Hepatocyte (in vitro differentiated cells): Measurements from ENCODE around the gene ZMYM2. TPM values are rescaled to one million over a fixed set of nuclear protein-coding genes. Genes with fewer than 3 reads are reported as not detected.

Experiments
- DNase-seq: peaks from one replicate; pipeline ENCODE4 v3.0.0-alpha.2; 2016; ENCODE audit warnings: low spot score
- H2AFZ ChIP-seq: fragments of 200-600 bp; sonication (generic); 2 replicates; pipeline ENCODE4 v1.6.0; 2016; ENCODE audit warnings: antibody characterized with exemption, mild to moderate bottlenecking
- H3K27ac ChIP-seq: fragments of 200-600 bp; sonication (generic); 2 replicates; pipeline ENCODE4 v1.5.1; 2016; ENCODE audit warnings: mild to moderate bottlenecking
- H3K27me3 ChIP-seq: fragments of 200-600 bp; sonication (generic); 2 replicates; pipeline ENCODE4 v1.6.1; 2016
- H3K36me3 ChIP-seq: fragments of 200-600 bp; sonication (generic); replicated peaks from 2 replicates; pipeline ENCODE4 v1.5.1; 2016; ENCODE audit warnings: low read depth; ENCODE audit not compliant: insufficient read depth
- H3K4me1 ChIP-seq: fragments of 200-600 bp; sonication (generic); 2 replicates; pipeline ENCODE4 v1.5.1; 2016; ENCODE audit warnings: mild to moderate bottlenecking, moderate library complexity; ENCODE audit not compliant: insufficient read depth
- H3K4me2 ChIP-seq: fragments of 200-600 bp; sonication (generic); 2 replicates; pipeline ENCODE4 v1.6.0; 2016
- H3K4me3 ChIP-seq: fragments of 200-600 bp; sonication (generic); 2 replicates; pipeline ENCODE4 v1.5.1; 2016; ENCODE audit warnings: mild to moderate bottlenecking
- H3K79me2 ChIP-seq: fragments of 200-600 bp; sonication (generic); 2 replicates; pipeline ENCODE4 v1.6.0; 2017; ENCODE audit warnings: mild to moderate bottlenecking
- H3K9me2 ChIP-seq: fragments of 200-600 bp; sonication (generic); replicated peaks from 2 replicates; pipeline ENCODE4 v1.6.0; 2017; ENCODE audit warnings: mild to moderate bottlenecking; ENCODE audit not compliant: insufficient read depth
- H3K9me3 ChIP-seq: fragments of 200-600 bp; sonication (generic); 2 replicates; pipeline ENCODE4 v1.5.1; 2016; ENCODE audit warnings: low read depth, mild to moderate bottlenecking
- H4K20me1 ChIP-seq: fragments of 200-600 bp; sonication (generic); 2 replicates; pipeline ENCODE4 v1.6.0; 2016; ENCODE audit warnings: mild to moderate bottlenecking; ENCODE audit not compliant: insufficient read depth, poor library complexity, severe bottlenecking
- EZH2 ChIP-seq: fragments of 200-600 bp; sonication (generic); IDR thresholded peaks from 2 replicates; pipeline ENCODE4 v1.6.1; 2016; ENCODE audit warnings: antibody characterized with exemption, mild to moderate bottlenecking, borderline replicate concordance
- EZH2phosphoT487 ChIP-seq: fragments of 200-600 bp; sonication (generic); IDR thresholded peaks from one replicate; pipeline ENCODE4 v1.6.1; 2018; ENCODE audit warnings: antibody characterized with exemption, mild to moderate bottlenecking, low read depth, moderate library complexity; ENCODE audit not compliant: unreplicated experiment, severe bottlenecking
- WGBS: methylation state at CpG from one replicate; pipeline ENCODE4 v1.1.6; 2016; ENCODE audit warnings: low lambda C conversion rate; ENCODE audit errors: missing lambda C conversion rate; 5-methylcytosine and 5-hydroxymethylcytosine counted together
- polyA plus RNA-seq: library from polyadenylated mRNA; unstranded; fragments of >200 nt; fragmentation: Nextera tagmentation; extraction: Ambion mirVana; gene quantifications from 2 replicates; pipeline ENCODE4 v1.2.1, GENCODE V29; 2016
- total RNA-seq: library from RNA; depleted of rRNA; stranded (reverse); fragments of >200 nt; gene quantifications from 2 replicates; pipeline ENCODE4 v1.2.3, GENCODE V29; 2014
- TF ChIP-seq, protein P1 (sequence below): fragments of 200-600 bp; sonication (generic); IDR thresholded peaks from 2 replicates; pipeline ENCODE4 v1.5.1; 2016; ENCODE audit warnings: antibody characterized with exemption, mild to moderate bottlenecking; ENCODE audit not compliant: poor library complexity

The ZMYM2 gene
- total and polyA plus RNA-seq, 2 experiments from 2014 or later: 25.2 to 91.1 TPM

DNA sequence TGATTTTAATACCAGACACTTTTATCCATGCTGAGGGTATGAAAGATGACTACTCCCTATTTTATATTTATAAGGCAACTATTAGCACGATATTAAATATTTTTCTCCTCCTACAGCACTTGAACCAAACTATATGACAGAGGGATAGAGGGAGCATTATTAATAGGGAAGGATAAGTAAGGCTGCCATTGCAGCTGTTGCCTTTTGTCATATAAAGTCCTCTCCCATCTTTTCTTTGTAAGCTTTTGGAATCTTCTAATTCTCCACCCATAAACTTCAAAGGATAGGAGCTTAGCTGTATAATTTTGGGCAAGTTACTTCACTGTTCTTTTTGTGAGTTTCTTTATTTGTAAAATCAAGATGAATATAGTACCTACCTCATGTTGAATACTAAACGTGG, 95.4 kb downstream of the ZMYM2 start:
- no peaks in the 10 kb centered on the region for H3K9me3 ChIP-seq
- no peak for DNase-seq
- peaks cover 22% of the 10 kb centered on the region for H3K79me2 ChIP-seq
- H3K4me2 ChIP-seq: no peak overlapping the region
- H3K27ac ChIP-seq: no peak overlapping the region
- H3K27me3 ChIP-seq: no peaks in the 10 kb centered on the region
- H3K9me2 ChIP-seq: no peaks in the 10 kb centered on the region
- no peak overlapping the region for H3K4me3 ChIP-seq
- H2AFZ ChIP-seq: no peak overlapping the region
- H3K4me1 ChIP-seq: no peaks in the 10 kb centered on the region
- TF ChIP-seq, protein P1, sequence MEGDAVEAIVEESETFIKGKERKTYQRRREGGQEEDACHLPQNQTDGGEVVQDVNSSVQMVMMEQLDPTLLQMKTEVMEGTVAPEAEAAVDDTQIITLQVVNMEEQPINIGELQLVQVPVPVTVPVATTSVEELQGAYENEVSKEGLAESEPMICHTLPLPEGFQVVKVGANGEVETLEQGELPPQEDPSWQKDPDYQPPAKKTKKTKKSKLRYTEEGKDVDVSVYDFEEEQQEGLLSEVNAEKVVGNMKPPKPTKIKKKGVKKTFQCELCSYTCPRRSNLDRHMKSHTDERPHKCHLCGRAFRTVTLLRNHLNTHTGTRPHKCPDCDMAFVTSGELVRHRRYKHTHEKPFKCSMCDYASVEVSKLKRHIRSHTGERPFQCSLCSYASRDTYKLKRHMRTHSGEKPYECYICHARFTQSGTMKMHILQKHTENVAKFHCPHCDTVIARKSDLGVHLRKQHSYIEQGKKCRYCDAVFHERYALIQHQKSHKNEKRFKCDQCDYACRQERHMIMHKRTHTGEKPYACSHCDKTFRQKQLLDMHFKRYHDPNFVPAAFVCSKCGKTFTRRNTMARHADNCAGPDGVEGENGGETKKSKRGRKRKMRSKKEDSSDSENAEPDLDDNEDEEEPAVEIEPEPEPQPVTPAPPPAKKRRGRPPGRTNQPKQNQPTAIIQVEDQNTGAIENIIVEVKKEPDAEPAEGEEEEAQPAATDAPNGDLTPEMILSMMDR: no peak
- no peak for TF ChIP-seq EZH2phosphoT487
- no peak for TF ChIP-seq EZH2
- WGBS: 93% methylated on average over 2 of the region's 2 CpGs
- no peaks in the 10 kb centered on the region for H4K20me1 ChIP-seq
- H3K36me3 ChIP-seq: no peaks in the 10 kb centered on the region

DNA sequence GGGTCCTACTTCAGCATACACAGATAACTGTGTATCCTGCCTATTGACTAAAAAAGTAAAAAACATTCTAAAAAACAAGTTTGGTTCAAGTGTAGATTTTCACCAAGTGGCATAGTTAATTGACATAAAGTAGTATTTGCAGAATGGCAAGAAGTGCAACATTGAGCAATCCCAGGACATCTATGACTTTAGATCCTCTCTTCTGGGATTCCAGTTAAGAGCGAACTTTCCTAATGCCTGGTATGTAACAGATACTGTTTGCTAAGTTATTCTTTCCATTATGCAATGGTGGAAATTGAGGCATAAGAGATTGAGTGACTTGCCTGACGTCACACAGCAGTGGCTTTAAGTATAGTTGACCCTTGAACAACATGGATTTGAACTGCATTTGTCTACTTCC, 96.1 kb downstream of the ZMYM2 start:
- 96% methylated on average over 2 of the region's 2 CpGs for WGBS
- Histone ChIP-seq H3K4me1 (no peaks in the 10 kb centered on the region), H3K4me2 (no peak overlapping the region)

DNA sequence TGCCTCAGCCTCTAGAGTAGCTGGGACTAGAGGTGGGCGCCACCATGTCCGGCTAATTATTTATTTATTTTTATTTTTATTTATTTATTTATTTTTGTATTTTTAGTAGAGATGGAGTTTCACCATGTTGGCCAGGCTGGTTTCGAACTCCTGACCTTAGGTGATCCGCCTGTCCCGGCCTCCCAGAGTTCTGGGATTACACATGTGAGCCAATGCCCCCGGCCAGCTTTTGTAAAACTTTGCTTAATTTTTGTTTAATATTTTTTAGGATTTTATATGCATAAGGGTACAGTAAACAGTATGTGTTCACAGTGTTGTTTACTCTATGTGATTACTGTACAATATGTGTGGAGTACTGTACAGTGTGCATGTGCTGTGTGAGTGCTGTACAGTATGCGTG, 98.7 kb downstream of the ZMYM2 start:
- no peak for DNase-seq
- Histone ChIP-seq H3K79me2 (peaks cover 17% of the 10 kb centered on the region), H3K4me2 (no peak overlapping the region), H3K9me3 (no peaks in the 10 kb centered on the region), H3K27ac (no peak overlapping the region), H3K4me1 (no peaks in the 10 kb centered on the region), H3K9me2 (no peaks in the 10 kb centered on the region), H3K4me3 (no peak overlapping the region), H3K36me3 (peaks cover 5% of the 10 kb centered on the region), H2AFZ (no peak overlapping the region), H3K27me3 (no peaks in the 10 kb centered on the region), H4K20me1 (no peaks in the 10 kb centered on the region)
- TF ChIP-seq, protein P1: no peak
- 96% methylated on average over 7 of the region's 7 CpGs for WGBS

More for the DNA sequence above, 96.1 kb downstream of the ZMYM2 start:
- Histone ChIP-seq H3K9me2 (no peaks in the 10 kb centered on the region), H3K27ac (no peak overlapping the region), H2AFZ (no peak overlapping the region), H4K20me1 (no peaks in the 10 kb centered on the region), H3K27me3 (no peaks in the 10 kb centered on the region), H3K9me3 (no peaks in the 10 kb centered on the region), H3K79me2 (peaks cover 20% of the 10 kb centered on the region), H3K4me3 (no peak overlapping the region), H3K36me3 (no peaks in the 10 kb centered on the region)
- no peak for DNase-seq
- TF ChIP-seq EZH2 (no peak), EZH2phosphoT487 (no peak)
- TF ChIP-seq, protein P1: no peak

DNA sequence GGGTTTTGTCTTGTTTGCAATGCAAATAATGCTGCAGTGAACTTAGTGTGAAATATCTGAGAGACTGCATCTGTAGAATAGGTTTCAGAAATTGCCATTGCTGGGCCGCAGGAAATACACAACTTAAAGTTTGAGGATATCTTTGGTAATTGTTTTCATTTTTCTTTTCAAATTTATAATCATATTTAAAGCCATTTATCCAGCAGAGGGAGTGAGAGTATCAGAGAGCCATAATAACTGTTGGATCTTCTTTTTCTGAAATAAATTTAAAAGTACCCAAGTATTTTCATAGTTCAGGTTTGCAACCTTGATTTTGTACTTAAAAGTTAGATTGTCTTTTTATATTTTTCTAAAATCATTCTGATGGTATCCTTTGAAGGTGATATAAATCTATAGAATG, 99.4 kb downstream of the ZMYM2 start:
- H3K27me3 ChIP-seq: no peaks in the 10 kb centered on the region
- TF ChIP-seq, protein P1: no peak
- TF ChIP-seq EZH2phosphoT487: no peak
- TF ChIP-seq EZH2: no peak
- H3K79me2 ChIP-seq: peaks cover 12% of the 10 kb centered on the region
- H3K9me3 ChIP-seq: no peaks in the 10 kb centered on the region
- no peak for DNase-seq
- H3K27ac ChIP-seq: no peak overlapping the region
- H3K4me1 ChIP-seq: no peaks in the 10 kb centered on the region
- H4K20me1 ChIP-seq: no peaks in the 10 kb centered on the region
- no peaks in the 10 kb centered on the region for H3K9me2 ChIP-seq
- 100% methylated on average over 1 of the region's 1 CpG for WGBS
- no peak overlapping the region for H2AFZ ChIP-seq
- no peak overlapping the region for H3K4me3 ChIP-seq
- peaks cover 5% of the 10 kb centered on the region for H3K36me3 ChIP-seq
- H3K4me2 ChIP-seq: no peak overlapping the region
